HEK293 (cell line): Measurements from ENCODE around the gene CD79A.
A peak's percentile ranks its signal among the peaks of the same experiment; 100 is the strongest.

Source experiments
- EGR2 ChIP-seq: fragments of 450-650 bp; formaldehyde crosslinking; IDR thresholded peaks from 2 replicates; pipeline ENCODE4 v1.5.1; 2016; ENCODE audit warnings: low read depth, missing biosample characterization, missing genetic modification characterization
- KLF9 ChIP-seq: fragments of 450-650 bp; formaldehyde crosslinking; IDR thresholded peaks from 2 replicates; pipeline ENCODE4 v1.5.1; 2016; ENCODE audit warnings: missing biosample characterization, missing genetic modification characterization, low read depth
- TRIM28 ChIP-seq: IDR thresholded peaks from 2 replicates; pipeline ENCODE4 v1.6.1; 2011; ENCODE audit warnings: low read length, control low read depth, borderline replicate concordance
- ZFHX2 ChIP-seq: fragments of 450-650 bp; formaldehyde crosslinking; conservative IDR thresholded peaks from 2 replicates; pipeline ENCODE4 v1.5.1; 2016; ENCODE audit warnings: missing biosample characterization, missing genetic modification characterization
- ZNF157 ChIP-seq: fragments of 450-650 bp; formaldehyde crosslinking; IDR thresholded peaks from 2 replicates; pipeline ENCODE4 v1.5.1; 2016; ENCODE audit warnings: missing biosample characterization, missing genetic modification characterization
- ZNF280D ChIP-seq: fragments of 450-650 bp; formaldehyde crosslinking; IDR thresholded peaks from 2 replicates; pipeline ENCODE4 v1.5.1; 2016; ENCODE audit warnings: missing biosample characterization, missing genetic modification characterization
- TF ChIP-seq, protein P1 (sequence below): fragments of 450-650 bp; formaldehyde crosslinking; IDR thresholded peaks from 2 replicates; pipeline ENCODE4 v1.5.1; 2016; ENCODE audit warnings: missing biosample characterization, missing genetic modification characterization, borderline replicate concordance
- TF ChIP-seq, protein P2 (sequence below): fragments of 450-650 bp; formaldehyde crosslinking; IDR thresholded peaks from 2 replicates; pipeline ENCODE4 v1.5.1; 2016; ENCODE audit warnings: missing biosample characterization, missing genetic modification characterization, borderline replicate concordance
- TF ChIP-seq, protein P3 (sequence below): fragments of 450-650 bp; formaldehyde crosslinking; IDR thresholded peaks from 2 replicates; pipeline ENCODE4 v1.5.1; 2016; ENCODE audit warnings: missing biosample characterization, missing genetic modification characterization
- TF ChIP-seq, protein P4 (sequence below): fragments of 450-650 bp; formaldehyde crosslinking; IDR thresholded peaks from 2 replicates; pipeline ENCODE4 v1.5.1; 2016; ENCODE audit warnings: missing biosample characterization, missing genetic modification characterization

CD79A gene

GRCh38 chr19:41920882-41921576, 44.0 kb downstream of the CD79A start (continued):
- TF ChIP-seq, protein P1, sequence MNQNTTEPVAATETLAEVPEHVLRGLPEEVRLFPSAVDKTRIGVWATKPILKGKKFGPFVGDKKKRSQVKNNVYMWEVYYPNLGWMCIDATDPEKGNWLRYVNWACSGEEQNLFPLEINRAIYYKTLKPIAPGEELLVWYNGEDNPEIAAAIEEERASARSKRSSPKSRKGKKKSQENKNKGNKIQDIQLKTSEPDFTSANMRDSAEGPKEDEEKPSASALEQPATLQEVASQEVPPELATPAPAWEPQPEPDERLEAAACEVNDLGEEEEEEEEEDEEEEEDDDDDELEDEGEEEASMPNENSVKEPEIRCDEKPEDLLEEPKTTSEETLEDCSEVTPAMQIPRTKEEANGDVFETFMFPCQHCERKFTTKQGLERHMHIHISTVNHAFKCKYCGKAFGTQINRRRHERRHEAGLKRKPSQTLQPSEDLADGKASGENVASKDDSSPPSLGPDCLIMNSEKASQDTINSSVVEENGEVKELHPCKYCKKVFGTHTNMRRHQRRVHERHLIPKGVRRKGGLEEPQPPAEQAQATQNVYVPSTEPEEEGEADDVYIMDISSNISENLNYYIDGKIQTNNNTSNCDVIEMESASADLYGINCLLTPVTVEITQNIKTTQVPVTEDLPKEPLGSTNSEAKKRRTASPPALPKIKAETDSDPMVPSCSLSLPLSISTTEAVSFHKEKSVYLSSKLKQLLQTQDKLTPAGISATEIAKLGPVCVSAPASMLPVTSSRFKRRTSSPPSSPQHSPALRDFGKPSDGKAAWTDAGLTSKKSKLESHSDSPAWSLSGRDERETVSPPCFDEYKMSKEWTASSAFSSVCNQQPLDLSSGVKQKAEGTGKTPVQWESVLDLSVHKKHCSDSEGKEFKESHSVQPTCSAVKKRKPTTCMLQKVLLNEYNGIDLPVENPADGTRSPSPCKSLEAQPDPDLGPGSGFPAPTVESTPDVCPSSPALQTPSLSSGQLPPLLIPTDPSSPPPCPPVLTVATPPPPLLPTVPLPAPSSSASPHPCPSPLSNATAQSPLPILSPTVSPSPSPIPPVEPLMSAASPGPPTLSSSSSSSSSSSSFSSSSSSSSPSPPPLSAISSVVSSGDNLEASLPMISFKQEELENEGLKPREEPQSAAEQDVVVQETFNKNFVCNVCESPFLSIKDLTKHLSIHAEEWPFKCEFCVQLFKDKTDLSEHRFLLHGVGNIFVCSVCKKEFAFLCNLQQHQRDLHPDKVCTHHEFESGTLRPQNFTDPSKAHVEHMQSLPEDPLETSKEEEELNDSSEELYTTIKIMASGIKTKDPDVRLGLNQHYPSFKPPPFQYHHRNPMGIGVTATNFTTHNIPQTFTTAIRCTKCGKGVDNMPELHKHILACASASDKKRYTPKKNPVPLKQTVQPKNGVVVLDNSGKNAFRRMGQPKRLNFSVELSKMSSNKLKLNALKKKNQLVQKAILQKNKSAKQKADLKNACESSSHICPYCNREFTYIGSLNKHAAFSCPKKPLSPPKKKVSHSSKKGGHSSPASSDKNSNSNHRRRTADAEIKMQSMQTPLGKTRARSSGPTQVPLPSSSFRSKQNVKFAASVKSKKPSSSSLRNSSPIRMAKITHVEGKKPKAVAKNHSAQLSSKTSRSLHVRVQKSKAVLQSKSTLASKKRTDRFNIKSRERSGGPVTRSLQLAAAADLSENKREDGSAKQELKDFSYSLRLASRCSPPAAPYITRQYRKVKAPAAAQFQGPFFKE (tag by site-specific recombination), result no peak
- TF ChIP-seq EGR2 (tag by site-specific recombination) (peak; percentile 53), ZNF280D (no peak), KLF9 (no peak), ZNF157 (tag by site-specific recombination) (no peak), ZFHX2 (peak; percentile 66; the same call in 1 of the 2 replicates), TRIM28 (no peak)
- TF ChIP-seq, protein P2, sequence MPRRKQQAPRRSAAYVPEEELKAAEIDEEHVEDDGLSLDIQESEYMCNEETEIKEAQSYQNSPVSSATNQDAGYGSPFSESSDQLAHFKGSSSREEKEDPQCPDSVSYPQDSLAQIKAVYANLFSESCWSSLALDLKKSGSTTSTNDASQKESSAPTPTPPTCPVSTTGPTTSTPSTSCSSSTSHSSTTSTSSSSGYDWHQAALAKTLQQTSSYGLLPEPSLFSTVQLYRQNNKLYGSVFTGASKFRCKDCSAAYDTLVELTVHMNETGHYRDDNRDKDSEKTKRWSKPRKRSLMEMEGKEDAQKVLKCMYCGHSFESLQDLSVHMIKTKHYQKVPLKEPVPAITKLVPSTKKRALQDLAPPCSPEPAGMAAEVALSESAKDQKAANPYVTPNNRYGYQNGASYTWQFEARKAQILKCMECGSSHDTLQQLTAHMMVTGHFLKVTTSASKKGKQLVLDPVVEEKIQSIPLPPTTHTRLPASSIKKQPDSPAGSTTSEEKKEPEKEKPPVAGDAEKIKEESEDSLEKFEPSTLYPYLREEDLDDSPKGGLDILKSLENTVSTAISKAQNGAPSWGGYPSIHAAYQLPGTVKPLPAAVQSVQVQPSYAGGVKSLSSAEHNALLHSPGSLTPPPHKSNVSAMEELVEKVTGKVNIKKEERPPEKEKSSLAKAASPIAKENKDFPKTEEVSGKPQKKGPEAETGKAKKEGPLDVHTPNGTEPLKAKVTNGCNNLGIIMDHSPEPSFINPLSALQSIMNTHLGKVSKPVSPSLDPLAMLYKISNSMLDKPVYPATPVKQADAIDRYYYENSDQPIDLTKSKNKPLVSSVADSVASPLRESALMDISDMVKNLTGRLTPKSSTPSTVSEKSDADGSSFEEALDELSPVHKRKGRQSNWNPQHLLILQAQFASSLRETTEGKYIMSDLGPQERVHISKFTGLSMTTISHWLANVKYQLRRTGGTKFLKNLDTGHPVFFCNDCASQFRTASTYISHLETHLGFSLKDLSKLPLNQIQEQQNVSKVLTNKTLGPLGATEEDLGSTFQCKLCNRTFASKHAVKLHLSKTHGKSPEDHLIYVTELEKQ, result no peak
- TF ChIP-seq, protein P3, sequence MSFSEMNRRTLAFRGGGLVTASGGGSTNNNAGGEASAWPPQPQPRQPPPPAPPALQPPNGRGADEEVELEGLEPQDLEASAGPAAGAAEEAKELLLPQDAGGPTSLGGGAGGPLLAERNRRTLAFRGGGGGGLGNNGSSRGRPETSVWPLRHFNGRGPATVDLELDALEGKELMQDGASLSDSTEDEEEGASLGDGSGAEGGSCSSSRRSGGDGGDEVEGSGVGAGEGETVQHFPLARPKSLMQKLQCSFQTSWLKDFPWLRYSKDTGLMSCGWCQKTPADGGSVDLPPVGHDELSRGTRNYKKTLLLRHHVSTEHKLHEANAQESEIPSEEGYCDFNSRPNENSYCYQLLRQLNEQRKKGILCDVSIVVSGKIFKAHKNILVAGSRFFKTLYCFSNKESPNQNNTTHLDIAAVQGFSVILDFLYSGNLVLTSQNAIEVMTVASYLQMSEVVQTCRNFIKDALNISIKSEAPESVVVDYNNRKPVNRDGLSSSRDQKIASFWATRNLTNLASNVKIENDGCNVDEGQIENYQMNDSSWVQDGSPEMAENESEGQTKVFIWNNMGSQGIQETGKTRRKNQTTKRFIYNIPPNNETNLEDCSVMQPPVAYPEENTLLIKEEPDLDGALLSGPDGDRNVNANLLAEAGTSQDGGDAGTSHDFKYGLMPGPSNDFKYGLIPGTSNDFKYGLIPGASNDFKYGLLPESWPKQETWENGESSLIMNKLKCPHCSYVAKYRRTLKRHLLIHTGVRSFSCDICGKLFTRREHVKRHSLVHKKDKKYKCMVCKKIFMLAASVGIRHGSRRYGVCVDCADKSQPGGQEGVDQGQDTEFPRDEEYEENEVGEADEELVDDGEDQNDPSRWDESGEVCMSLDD (tag by site-specific recombination), result peak; percentile 27; the same call in 1 of the 2 replicates
- TF ChIP-seq, protein P4, sequence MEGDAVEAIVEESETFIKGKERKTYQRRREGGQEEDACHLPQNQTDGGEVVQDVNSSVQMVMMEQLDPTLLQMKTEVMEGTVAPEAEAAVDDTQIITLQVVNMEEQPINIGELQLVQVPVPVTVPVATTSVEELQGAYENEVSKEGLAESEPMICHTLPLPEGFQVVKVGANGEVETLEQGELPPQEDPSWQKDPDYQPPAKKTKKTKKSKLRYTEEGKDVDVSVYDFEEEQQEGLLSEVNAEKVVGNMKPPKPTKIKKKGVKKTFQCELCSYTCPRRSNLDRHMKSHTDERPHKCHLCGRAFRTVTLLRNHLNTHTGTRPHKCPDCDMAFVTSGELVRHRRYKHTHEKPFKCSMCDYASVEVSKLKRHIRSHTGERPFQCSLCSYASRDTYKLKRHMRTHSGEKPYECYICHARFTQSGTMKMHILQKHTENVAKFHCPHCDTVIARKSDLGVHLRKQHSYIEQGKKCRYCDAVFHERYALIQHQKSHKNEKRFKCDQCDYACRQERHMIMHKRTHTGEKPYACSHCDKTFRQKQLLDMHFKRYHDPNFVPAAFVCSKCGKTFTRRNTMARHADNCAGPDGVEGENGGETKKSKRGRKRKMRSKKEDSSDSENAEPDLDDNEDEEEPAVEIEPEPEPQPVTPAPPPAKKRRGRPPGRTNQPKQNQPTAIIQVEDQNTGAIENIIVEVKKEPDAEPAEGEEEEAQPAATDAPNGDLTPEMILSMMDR (tag by site-specific recombination), result no peak
